ENCODE results near the gene FURIN.

- peak; percentile 64 to 74 for TF ChIP-seq POLR2A (IDR thresholded peaks at IDR 0.05)
- no peak for TF ChIP-seq CTCF (IDR thresholded peaks at IDR 0.05)
Observed at GRCh38 chr15:90883976-90884718, 15.8 kb downstream of the FURIN start, which contains the start of gene FES.

All from uterus (tissue), 2 donors.